NCI-H460 (cell line): ENCODE measurements around the gene SRR. TPM values are rescaled to one million over a fixed set of nuclear protein-coding genes. Genes with fewer than 3 reads are reported as not detected.
A peak's percentile ranks its signal among the peaks of the same experiment; 100 is the strongest.

Experiments
- DNase-seq: peaks from one replicate; pipeline ENCODE4 v3.0.0-alpha.2; 2016; ENCODE audit warnings: low read depth; ENCODE audit errors: extremely low read depth
- total RNA-seq: library from RNA; depleted of rRNA; stranded (reverse); fragments of >200 nt; shearing (Covaris generic); gene quantifications from 2 replicates; pipeline ENCODE4 v1.2.3, GENCODE V29; 2014

Gene SRR
- total RNA-seq, 1 experiment from 2014 or later: 4.1 TPM

GRCh38 chr17:2337544-2338314, 34.0 kb downstream of the SRR start:
- peak; percentile 48 for DNase-seq

GRCh38 chr17:2338315-2338657, 34.5 kb downstream of the SRR start:
- DNase-seq: no peak

GRCh38 chr17:2343421-2343820, 39.7 kb downstream of the SRR start:
- DNase-seq: no peak

GRCh38 chr17:2344528-2344927, 40.8 kb downstream of the SRR start:
- DNase-seq: no peak

GRCh38 chr17:2346475-2346874, 42.7 kb downstream of the SRR start:
- no peak for DNase-seq

- DNase-seq: peak; percentile 32
Measured at GRCh38 chr17:2347805-2348685, 44.3 kb downstream of the SRR start.

GRCh38 chr17:2351269-2351668, 47.5 kb downstream of the SRR start:
- DNase-seq: no peak

GRCh38 chr17:2354311-2354710, 50.6 kb downstream of the SRR start:
- DNase-seq: no peak

- DNase-seq: no peak
Measured at GRCh38 chr17:2357237-2357636, 53.5 kb downstream of the SRR start.

GRCh38 chr17:2357931-2358434, 54.2 kb downstream of the SRR start:
- DNase-seq: no peak

- DNase-seq: no peak
Measured at GRCh38 chr17:2361010-2361760, 57.4 kb downstream of the SRR start.

GRCh38 chr17:2362016-2362415, 58.3 kb downstream of the SRR start:
- no peak for DNase-seq

GRCh38 chr17:2362416-2362815, 58.7 kb downstream of the SRR start:
- no peak for DNase-seq

GRCh38 chr17:2362881-2363280, 59.1 kb downstream of the SRR start:
- DNase-seq: no peak

- no peak for DNase-seq
Measured at GRCh38 chr17:2363318-2363717, 59.6 kb downstream of the SRR start.

- DNase-seq: no peak
Measured at GRCh38 chr17:2363851-2364762, 60.4 kb downstream of the SRR start.

- DNase-seq: no peak
Measured at GRCh38 chr17:2364763-2365116, 61.0 kb downstream of the SRR start.

GRCh38 chr17:2365132-2365531, 61.4 kb downstream of the SRR start:
- no peak for DNase-seq

GRCh38 chr17:2366747-2367494, 63.2 kb downstream of the SRR start:
- peak; percentile 23 for DNase-seq
